NCI-H774 (cell line): ENCODE measurements around the gene GOLGA8B.
"Not testable (repeated sequence)": the region's sequence is repeated elsewhere in the genome, so short reads cannot be mapped to it uniquely, and the experiment has no call there.

Experiments used
- DNase-seq: peaks from one replicate; lab custom pipeline; 2025; lab: John Stamatoyannopoulos, UW

GOLGA8B gene

GRCh38 chr15:34598799-34599585 lies 15.5 kb upstream of the GOLGA8B start:
- DNase-seq, result no peak

GRCh38 chr15:34597316-34597715 lies 13.9 kb upstream of the GOLGA8B start:
- no peak for DNase-seq

GRCh38 chr15:34594361-34594760 lies 10.9 kb upstream of the GOLGA8B start:
- DNase-seq, result no peak

- DNase-seq, result no peak
These were observed 7.9 kb upstream of the GOLGA8B start for GRCh38 chr15:34591306-34591705.

- peak; percentile 62 for DNase-seq
These were observed 4.7 kb upstream of the GOLGA8B start for GRCh38 chr15:34588046-34588674.

- DNase-seq, result not testable (repeated sequence)
These were observed 2.5 kb upstream of the GOLGA8B start for GRCh38 chr15:34585966-34586365.

GRCh38 chr15:34584996-34585395 lies 1.5 kb upstream of the GOLGA8B start:
- DNase-seq, result no peak

- DNase-seq, result no peak
These were observed 848 bp upstream of the GOLGA8B start for GRCh38 chr15:34584330-34584668.

GRCh38 chr15:34582461-34583371 lies 735 bp downstream of the GOLGA8B start:
- no peak for DNase-seq

- not testable (repeated sequence) for DNase-seq
These were observed 1.6 kb downstream of the GOLGA8B start for GRCh38 chr15:34581687-34582460.

- DNase-seq, result no peak
These were observed 2.4 kb downstream of the GOLGA8B start for GRCh38 chr15:34581043-34581365.

GRCh38 chr15:34580251-34581042 lies 3.0 kb downstream of the GOLGA8B start:
- DNase-seq, result not testable (repeated sequence)

- no peak for DNase-seq
These were observed 5.2 kb downstream of the GOLGA8B start for GRCh38 chr15:34578283-34578674.

GRCh38 chr15:34577658-34578282 lies 5.7 kb downstream of the GOLGA8B start:
- not testable (repeated sequence) for DNase-seq

- not testable (repeated sequence) for DNase-seq
These were observed 8.4 kb downstream of the GOLGA8B start for GRCh38 chr15:34575035-34575434.

GRCh38 chr15:34572921-34573320 lies 10.5 kb downstream of the GOLGA8B start:
- DNase-seq, result not testable (repeated sequence)

- DNase-seq, result not testable (repeated sequence)
These were observed 11.3 kb downstream of the GOLGA8B start for GRCh38 chr15:34572019-34572641.

GRCh38 chr15:34569670-34570396 lies 13.6 kb downstream of the GOLGA8B start:
- not testable (repeated sequence) for DNase-seq

GRCh38 chr15:34567174-34567573 lies 16.3 kb downstream of the GOLGA8B start:
- DNase-seq, result not testable (repeated sequence)
